GM21360 (cell line): Measurements from ENCODE around the gene THY1.
"Not testable (repeated sequence)": the region's sequence is repeated elsewhere in the genome, so short reads cannot be mapped to it uniquely, and the experiment has no call there.

Experiments
- ATAC-seq: cut with Tn5 transposase; IDR thresholded peaks from one replicate; pipeline ENCODE4 v1.9.1; 2021; ENCODE audit warnings: mild to moderate bottlenecking, moderate library complexity; ENCODE audit not compliant: unreplicated experiment

THY1 gene

DNA sequence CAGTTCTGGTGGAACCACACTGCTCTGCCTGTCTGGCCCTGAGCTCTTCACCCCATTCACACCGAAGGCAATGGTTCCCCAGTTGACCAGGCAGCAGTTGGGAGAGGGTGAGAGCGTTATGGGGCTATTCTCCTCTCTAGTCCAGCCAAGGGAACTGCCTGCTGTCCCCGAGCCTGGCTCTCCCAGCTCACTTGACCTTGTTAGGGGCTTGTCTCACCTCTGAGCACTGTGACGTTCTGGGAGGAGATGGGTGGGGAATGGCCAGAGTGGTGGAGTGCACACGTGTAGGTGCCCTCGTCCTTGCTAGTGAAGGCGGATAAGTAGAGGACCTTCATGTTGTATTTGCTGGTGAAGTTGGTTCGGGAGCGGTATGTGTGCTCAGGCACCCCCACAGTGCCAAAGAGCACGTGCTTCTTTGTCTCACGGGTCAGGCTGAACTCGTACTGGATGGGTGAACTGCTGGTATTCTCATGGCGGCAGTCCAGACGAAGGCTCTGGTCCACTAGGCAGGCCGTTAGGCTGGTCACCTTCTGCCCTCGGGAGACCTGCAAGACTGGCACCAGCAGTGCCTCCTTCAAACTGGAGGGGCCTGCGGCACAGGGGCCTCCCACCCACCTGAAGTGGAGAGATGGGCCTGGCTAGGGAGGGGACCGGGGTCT is 3.0 kb downstream of the THY1 start:
- no peak for ATAC-seq

DNA sequence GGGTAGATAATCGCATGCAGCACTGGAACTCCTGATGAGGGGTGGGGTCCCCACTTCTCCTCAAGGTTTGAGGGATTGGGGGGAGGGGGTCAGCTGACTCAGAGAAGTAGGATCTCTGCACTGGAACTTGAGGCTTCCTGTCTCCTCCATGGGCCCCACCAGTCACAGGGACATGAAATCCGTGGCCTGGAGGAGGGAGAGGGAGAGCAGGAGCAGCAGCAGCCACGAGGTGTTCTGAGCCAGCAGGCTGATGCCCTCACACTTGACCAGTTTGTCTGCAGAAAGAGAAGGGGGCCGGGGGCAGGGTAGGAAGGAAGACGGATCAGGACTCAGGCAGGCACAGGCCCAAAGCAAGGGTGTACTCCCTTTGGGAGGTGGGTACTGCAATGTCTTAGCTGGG is 3.7 kb downstream of the THY1 start:
- no peak for ATAC-seq

- no peak for ATAC-seq
These were observed 4.2 kb downstream of the THY1 start for GRCh38 chr11:119418759-119419158.

GRCh38 chr11:119417726-119418540 is 5.0 kb downstream of the THY1 start:
- ATAC-seq, result no peak

GRCh38 chr11:119416606-119417580 is 6.1 kb downstream of the THY1 start:
- ATAC-seq, result no peak

- ATAC-seq, result no peak
These were observed 7.0 kb downstream of the THY1 start for GRCh38 chr11:119415966-119416365.

DNA sequence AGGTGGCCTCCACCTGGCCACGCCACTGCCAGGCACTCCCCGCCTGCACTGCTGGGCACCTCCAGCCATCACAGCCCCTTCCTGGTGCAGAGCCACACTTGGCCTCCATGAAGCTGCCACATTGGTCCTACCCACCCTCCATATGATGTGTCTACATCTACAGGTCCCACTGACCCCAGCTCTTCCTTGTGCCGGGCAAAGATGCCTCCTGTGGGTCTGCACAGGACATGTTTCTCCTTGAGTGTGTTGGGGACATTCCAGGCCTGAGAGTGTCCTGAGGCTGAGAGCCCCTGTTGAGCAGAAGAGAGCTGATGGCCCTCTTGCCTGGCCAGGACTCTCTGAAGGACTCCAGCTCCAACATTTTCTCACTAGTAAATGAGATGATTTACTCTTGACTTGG is 7.5 kb downstream of the THY1 start:
- no peak for ATAC-seq

DNA sequence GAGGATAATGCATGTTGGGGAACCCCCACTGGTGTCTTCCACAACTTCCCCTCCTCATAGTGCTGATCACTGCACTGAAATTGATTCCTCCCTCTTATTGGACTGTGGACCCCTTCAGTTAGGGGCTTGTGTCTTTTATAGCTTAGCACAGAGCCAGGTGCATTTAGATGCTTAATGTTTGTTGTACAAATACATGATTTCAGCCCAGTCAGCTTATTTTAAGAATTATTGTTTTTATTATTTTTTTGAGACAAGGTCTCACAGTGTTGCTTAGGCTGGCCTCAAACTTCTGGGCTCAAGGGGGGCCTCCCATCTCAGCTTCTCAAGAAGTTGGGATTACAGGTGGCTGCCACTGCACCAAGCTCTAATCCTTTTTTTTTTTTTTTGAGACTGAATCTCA is 8.2 kb downstream of the THY1 start:
- ATAC-seq, result no peak

DNA sequence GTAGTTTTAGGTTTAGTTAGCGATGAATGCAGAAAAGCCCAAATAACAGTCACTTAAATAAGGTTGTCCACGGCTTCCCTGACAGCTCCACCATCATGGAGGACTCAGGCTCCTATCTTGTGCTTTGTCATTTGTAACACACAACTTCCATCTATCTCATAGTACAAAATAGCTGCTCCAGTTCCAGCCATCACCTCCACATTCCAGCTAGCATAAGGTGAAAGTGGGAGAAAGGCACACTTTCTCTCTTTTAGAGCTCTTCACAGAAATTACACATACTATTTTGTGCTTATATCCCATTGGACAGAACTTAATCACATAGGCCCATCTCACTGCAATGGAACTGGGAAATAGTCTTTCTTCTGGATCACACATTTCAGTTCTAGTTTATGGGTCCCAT is 8.7 kb downstream of the THY1 start:
- ATAC-seq, result no peak

DNA sequence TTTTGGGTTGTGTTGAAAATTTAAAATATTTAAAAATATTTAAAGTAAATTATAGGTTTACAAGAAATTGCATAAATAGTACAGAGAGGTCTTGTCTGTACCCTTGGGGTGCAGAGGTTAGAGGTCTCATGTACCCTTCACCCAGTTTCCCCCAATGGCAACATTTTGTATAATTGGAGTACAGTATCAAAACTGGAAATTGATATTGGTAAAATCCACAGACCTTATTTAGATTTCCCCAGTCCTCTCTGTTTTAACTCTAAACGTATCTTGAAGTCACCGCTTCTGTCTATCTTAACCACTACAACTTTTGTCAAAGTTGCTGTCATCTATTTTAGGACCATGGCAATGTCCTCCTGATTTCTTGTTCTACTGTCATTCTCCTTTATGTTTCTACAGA is 10.9 kb downstream of the THY1 start:
- no peak for ATAC-seq

GRCh38 chr11:119410501-119410900 is 12.5 kb downstream of the THY1 start:
- ATAC-seq, result no peak

DNA sequence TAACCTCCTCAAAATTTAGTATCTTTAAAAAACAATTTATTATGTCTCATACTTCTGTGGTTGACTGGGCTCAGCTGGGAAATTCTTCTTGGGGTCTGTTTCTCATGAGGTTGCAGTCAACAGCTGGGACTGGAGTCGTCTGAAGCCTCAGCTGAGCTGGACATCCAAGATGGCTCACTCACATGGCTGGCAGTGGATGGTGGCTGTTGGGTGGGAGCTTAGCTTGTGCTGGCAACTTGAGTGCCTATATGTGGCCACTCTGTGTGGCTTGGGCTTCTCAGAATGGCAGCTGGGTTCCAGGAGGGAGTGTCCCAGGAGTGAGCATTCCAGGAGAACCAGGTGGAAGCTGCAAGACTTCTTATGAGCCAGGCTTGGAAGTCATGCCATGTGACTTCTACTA is 13.2 kb downstream of the THY1 start:
- no peak for ATAC-seq

- no peak for ATAC-seq
These were observed 17.0 kb downstream of the THY1 start for GRCh38 chr11:119406005-119406404.

DNA sequence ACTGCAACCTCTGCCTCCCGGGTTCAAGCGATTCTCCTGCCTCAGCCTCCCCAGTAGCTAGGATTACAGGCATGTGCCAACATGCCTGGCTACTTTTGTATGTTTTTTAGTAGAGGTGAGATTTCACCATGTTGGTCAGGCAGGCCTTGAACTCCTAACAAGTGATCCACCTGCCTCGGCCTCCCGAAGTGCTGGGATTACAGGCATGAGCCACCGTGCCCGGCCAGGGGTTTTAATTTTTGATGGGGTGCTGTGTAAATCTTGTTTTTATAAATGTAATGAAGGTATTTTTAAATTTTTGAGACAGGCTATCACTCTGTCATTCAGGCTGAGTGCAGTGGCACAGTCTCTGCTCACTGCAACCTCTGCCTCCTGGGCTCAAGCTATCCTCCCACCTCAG is 17.5 kb downstream of the THY1 start:
- ATAC-seq, result not testable (repeated sequence)

DNA sequence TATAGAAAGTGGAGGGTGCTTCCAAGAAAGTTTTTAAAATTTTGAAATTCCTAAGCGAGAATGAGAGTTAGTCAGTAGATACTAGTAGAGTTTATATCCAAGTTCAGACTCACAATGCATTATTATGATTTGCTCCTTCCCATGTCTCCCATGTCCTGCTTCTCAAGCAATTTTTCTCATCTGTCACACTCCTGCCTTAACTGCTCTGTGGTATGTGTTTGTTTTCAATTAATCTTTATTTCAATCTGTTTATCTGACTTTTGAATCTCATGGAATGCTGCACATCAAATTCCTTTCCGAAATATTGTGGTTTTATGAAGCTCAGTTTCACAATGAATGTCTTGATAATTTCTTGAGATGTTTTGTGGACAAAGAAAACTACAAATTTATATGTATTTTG is 18.1 kb downstream of the THY1 start:
- no peak for ATAC-seq

DNA sequence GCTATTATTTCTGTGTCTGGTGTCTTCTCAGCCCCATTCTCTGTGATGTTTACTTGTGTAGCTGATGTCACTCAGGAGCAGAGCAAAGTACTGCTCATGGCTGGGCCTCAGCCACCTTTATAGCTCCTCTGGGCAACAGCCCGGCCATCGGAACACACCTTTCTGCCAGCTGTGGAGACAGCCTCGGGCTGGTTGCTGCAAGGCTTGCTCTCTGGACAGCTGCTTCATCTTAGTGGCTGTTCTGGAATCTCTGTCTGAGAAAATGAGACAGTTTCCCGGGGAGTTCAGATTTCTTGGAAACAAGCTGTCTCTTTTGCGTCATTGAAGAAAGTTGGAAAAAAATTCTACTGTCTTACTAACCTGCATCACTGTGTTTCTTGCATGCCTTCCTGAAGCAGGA is 20.0 kb downstream of the THY1 start:
- ATAC-seq, result no peak

DNA sequence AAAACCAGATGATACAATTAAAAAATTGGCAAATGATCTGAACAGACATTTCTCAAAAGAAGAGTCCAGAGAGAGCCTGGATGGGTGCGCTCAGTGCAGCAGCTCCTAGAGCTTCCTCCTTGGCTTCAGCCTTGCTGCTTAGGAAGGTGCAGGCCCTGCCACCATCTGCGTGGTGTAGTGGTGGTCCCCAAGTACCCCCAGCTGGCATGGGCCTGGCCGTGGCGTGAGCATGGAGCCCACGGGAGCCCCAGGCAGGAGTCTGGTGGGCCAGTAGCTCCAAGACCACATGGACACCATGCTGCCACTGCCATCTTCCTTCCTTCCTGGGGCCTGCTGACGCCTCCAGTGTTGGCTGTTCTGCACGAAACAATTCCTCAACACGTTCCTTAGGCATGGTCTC is 20.5 kb downstream of the THY1 start:
- no peak for ATAC-seq

GRCh38 chr11:119400860-119401259 is 22.1 kb downstream of the THY1 start:
- no peak for ATAC-seq

DNA sequence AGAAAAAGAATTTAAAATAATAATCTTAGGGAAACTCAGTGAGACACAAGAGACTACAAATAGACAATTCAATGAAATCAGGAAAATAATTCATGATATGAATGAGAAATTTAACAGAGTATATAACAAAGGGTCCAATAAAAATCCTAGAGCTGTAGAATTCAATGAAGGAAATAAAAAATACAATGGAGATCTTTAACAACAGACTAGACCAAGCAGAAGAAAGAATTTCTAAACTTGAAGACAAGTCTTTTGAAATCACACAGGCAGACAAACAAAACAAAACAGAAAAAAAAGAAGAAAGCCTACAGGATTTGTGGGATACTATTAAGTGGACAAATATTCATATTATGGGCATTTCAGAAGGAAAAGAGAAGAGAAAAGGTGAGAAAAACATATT is 25.2 kb downstream of the THY1 start:
- no peak for ATAC-seq

DNA sequence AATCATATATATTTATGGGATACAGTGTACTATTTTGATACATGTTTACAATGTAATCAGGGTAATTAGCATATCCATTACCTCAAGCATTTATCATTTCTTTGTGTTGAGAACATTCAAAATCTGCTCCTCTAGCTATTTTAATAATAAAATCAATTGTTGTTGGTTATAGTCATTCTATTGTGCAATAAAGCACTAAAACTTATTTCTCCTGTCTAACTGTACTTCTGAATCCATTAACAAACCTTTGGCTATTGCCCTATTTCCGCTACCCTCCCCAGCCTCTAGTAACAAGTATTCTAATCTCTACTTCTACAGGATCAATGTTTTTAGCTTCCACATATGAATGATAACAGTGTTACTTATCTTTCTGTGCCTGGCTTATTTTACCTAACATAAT is 26.1 kb downstream of the THY1 start:
- no peak for ATAC-seq

DNA sequence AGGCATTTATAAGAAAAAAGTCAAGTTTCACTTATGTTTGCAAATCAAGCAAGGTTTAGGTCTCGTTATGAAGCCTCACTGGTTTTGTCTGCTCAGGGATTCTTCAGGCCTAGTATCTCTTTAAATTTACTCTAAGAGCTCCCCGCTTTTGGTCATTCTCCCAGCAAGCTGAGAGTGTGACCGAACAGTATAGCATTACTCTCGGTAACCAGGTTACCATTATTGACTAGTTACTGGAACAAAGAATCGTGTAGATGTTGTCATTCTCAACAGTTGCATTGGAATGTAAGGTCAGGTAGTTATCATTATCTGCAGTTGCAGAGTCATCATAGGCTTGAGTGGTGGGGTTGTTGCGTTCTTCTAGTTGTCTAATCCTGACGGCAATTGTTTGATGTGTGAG is 31.7 kb downstream of the THY1 start:
- no peak for ATAC-seq
